Stimulated activated naive CD8-positive, alpha-beta T cell treated with anti-CD3 and anti-CD28 coated beads, Interleukin-15, Interleukin-2, amounts not matched to agents 100 U/mL and 50 U/mL, for 24 hours (primary cell): ENCODE measurements around the gene SLC6A3.

Experiments
- ATAC-seq: fragments of 150-1000 bp; cut with Tn5 transposase; one replicate; pipeline ENCODE4 v1.10.0; 2021
- DNase-seq: peaks from one replicate; pipeline ENCODE4 v3.0.0; 2021

Gene SLC6A3

GRCh38 chr5:1347571-1347970, 97.7 kb downstream of the SLC6A3 start:
- no peak for ATAC-seq
- no peak for DNase-seq

GRCh38 chr5:1346627-1347440, 98.4 kb downstream of the SLC6A3 start:
- ATAC-seq (no peak), DNase-seq (no peak)

GRCh38 chr5:1345876-1346626, 99.2 kb downstream of the SLC6A3 start:
- DNase-seq (no peak), ATAC-seq (no peak)

GRCh38 chr5:1344975-1345838, 100.0 kb downstream of the SLC6A3 start, which contains the start of gene CLPTM1L:
Gene CLPTM1L (minus strand): TSS chr5:1345099. CDS start chr5:1344841, 258 bp downstream.
- ATAC-seq (peak; percentile 90), DNase-seq (peak; percentile 91)

GRCh38 chr5:1343931-1344901, 101.0 kb downstream of the SLC6A3 start:
- peak; percentile 6 for ATAC-seq
- no peak for DNase-seq

GRCh38 chr5:1343315-1343751, 101.9 kb downstream of the SLC6A3 start:
- no peak for ATAC-seq
- DNase-seq: no peak
